MM.1S (cell line): ENCODE data around the gene KCNJ1.

ENCODE experiments used
- CTCF ChIP-seq: fragments of 300-600 bp; sonication (generic); IDR thresholded peaks from 2 replicates; pipeline ENCODE4 v1.5.1; 2016; ENCODE audit warnings: antibody characterized with exemption, low read length, mixed read lengths
- EZH2phosphoT487 ChIP-seq: fragments of 300-600 bp; sonication (generic); IDR thresholded peaks from 2 replicates; pipeline ENCODE4 v1.6.1; 2018; ENCODE audit warnings: antibody characterized with exemption, low read length

GRCh38 chr11:128840137-128840536 lies 27.0 kb downstream of the KCNJ1 start:
- TF ChIP-seq CTCF (no peak), EZH2phosphoT487 (no peak)
